Trophoblast cell (in vitro differentiated cells and primary cell): ENCODE measurements around the gene TMEM266.
"Not testable (repeated sequence)": the region's sequence is repeated elsewhere in the genome, so short reads cannot be mapped to it uniquely, and the experiment has no call there.

Source experiments
- DNase-seq, 2 donors: peaks; one replicate each; pipeline ENCODE4 v3.0.0-alpha.2; 2016
- H2AFZ ChIP-seq: 2 replicates; pipeline ENCODE4 v1.6.1; 2013; ENCODE audit warnings: low read length, moderate library complexity, mild to moderate bottlenecking; ENCODE audit not compliant: insufficient read depth, poor library complexity
- H2AK5ac ChIP-seq: 2 replicates; pipeline ENCODE4 v1.6.1; 2013; ENCODE audit warnings: mild to moderate bottlenecking, low read length
- H2BK120ac ChIP-seq: 2 replicates; pipeline ENCODE4 v1.6.1; 2013; ENCODE audit warnings: low read length, mild to moderate bottlenecking, moderate library complexity; ENCODE audit not compliant: insufficient read depth, poor library complexity
- H2BK12ac ChIP-seq: 2 replicates; pipeline ENCODE4 v1.6.1; 2013; ENCODE audit warnings: mild to moderate bottlenecking, low read length, moderate library complexity
- H2BK5ac ChIP-seq: 2 replicates; pipeline ENCODE4 v1.6.1; 2013; ENCODE audit warnings: low read length, low read depth, moderate library complexity, mild to moderate bottlenecking; ENCODE audit not compliant: poor library complexity
- H3K14ac ChIP-seq: 2 replicates; pipeline ENCODE4 v1.6.1; 2013; ENCODE audit warnings: mild to moderate bottlenecking, low read length
- H3K18ac ChIP-seq: 2 replicates; pipeline ENCODE4 v1.6.1; 2013; ENCODE audit warnings: mild to moderate bottlenecking, low read length
- H3K23ac ChIP-seq: 2 replicates; pipeline ENCODE4 v1.6.1; 2013; ENCODE audit warnings: low read length
- H3K27ac ChIP-seq: 2 replicates; pipeline ENCODE4 v1.5.1; 2013; ENCODE audit warnings: low read depth, mild to moderate bottlenecking, inconsistent platforms, low read length, moderate library complexity
- H3K27me3 ChIP-seq: 2 replicates; pipeline ENCODE4 v1.6.1; 2013; ENCODE audit warnings: inconsistent platforms, mild to moderate bottlenecking, low read length, moderate library complexity; ENCODE audit not compliant: insufficient read depth
- H3K36me3 ChIP-seq, 2 experiments: 1 replicate in 1 of 2; 2 replicates in 1 of 2; pipeline ENCODE4 v1.6.1; 2013; ENCODE audit warnings: low read length in 2 of 2, mild to moderate bottlenecking in 2 of 2, moderate library complexity in 1 of 2; ENCODE audit not compliant: insufficient read depth in 2 of 2, control insufficient read depth in 1 of 2
- H3K4ac ChIP-seq: 2 replicates; pipeline ENCODE4 v1.6.1; 2013; ENCODE audit warnings: low read depth, mild to moderate bottlenecking, low read length, moderate library complexity
- H3K4me1 ChIP-seq, 2 experiments: 1 replicate in 1 of 2; 2 replicates in 1 of 2; pipeline ENCODE4 v1.6.1; 2013; ENCODE audit warnings: low read length in 2 of 2, mild to moderate bottlenecking in 2 of 2, moderate library complexity in 1 of 2; ENCODE audit not compliant: insufficient read depth in 2 of 2, control insufficient read depth in 1 of 2
- H3K4me2 ChIP-seq: 2 replicates; pipeline ENCODE4 v1.6.1; 2013; ENCODE audit warnings: inconsistent platforms, mild to moderate bottlenecking, low read length, moderate library complexity
- H3K4me3 ChIP-seq: 2 replicates; pipeline ENCODE4 v1.5.1; 2013; ENCODE audit warnings: mild to moderate bottlenecking, low read depth, low read length, inconsistent platforms
- H3K79me1 ChIP-seq: one replicate; pipeline ENCODE4 v1.6.1; 2013; ENCODE audit warnings: low read length
- H3K79me2 ChIP-seq: 2 replicates; pipeline ENCODE4 v1.6.1; 2013; ENCODE audit warnings: low read length, mild to moderate bottlenecking; ENCODE audit not compliant: control insufficient read depth, insufficient read depth, poor library complexity
- H3K9ac ChIP-seq: 2 replicates; pipeline ENCODE4 v1.6.1; 2013; ENCODE audit warnings: mild to moderate bottlenecking, low read length
- H3K9me3 ChIP-seq: 2 replicates; pipeline ENCODE4 v1.6.1; 2013; ENCODE audit warnings: low read depth, mild to moderate bottlenecking, control low read depth, inconsistent platforms, low read length; ENCODE audit not compliant: insufficient read depth
- H4K12ac ChIP-seq: 2 replicates; pipeline ENCODE4 v1.6.1; 2013; ENCODE audit warnings: low read depth, mild to moderate bottlenecking, low read length, moderate library complexity
- H4K8ac ChIP-seq: 2 replicates; pipeline ENCODE4 v1.6.1; 2013; ENCODE audit warnings: low read depth, mild to moderate bottlenecking, low read length, moderate library complexity
- H4K91ac ChIP-seq: one replicate; pipeline ENCODE4 v1.6.1; 2013; ENCODE audit warnings: low read depth, mild to moderate bottlenecking, low read length, moderate library complexity
- WGBS: extraction: QIAGEN DNeasy Blood & Tissue Kit; methylation state at CpG from one replicate; pipeline ENCODE4 v1.1.7; 2013; ENCODE audit warnings: missing lambda C conversion rate; ENCODE audit not compliant: insufficient read length, insufficient coverage; ENCODE audit errors: extremely low coverage; 5-methylcytosine and 5-hydroxymethylcytosine counted together

TMEM266 gene

DNA sequence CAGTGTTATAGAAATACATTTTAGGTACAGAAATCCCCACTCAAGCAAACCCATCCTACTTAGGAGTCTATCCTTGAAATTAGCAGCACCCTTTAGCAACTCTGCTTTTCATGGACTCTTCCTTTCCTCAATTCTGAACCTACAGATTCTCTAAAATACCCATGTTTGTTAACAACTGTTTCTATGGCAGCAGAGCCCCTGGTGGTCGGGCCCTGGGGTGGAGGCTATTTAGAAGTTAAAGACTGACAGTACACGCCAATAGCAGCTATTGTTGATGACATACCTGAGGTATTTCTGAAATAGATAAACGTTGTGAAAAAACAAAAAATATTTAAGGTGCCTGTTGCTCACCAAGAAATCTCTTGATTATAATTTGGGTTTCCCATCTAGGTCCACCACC, 24.2 kb upstream of the TMEM266 start:
- no peak overlapping the region for H4K91ac ChIP-seq
- no peak overlapping the region for H2AFZ ChIP-seq
- H2AK5ac ChIP-seq: no peak overlapping the region
- H3K23ac ChIP-seq: no peak overlapping the region
- H3K79me1 ChIP-seq: no peaks in the 10 kb centered on the region
- DNase-seq: no peak
- H2BK120ac ChIP-seq: no peak overlapping the region
- H3K36me3 ChIP-seq: no peaks in the 10 kb centered on the region
- no peak overlapping the region for H2BK12ac ChIP-seq
- H3K4me2 ChIP-seq: no peak overlapping the region
- H3K27me3 ChIP-seq: no peaks in the 10 kb centered on the region
- H4K12ac ChIP-seq: no peak overlapping the region
- H3K18ac ChIP-seq: no peak overlapping the region
- H3K27ac ChIP-seq: no peak overlapping the region
- H2BK5ac ChIP-seq: no peak overlapping the region
- no peaks in the 10 kb centered on the region for H3K9me3 ChIP-seq
- no peak overlapping the region for H4K8ac ChIP-seq
- H3K4me3 ChIP-seq: no peak overlapping the region
- H3K79me2 ChIP-seq: no peaks in the 10 kb centered on the region
- H3K9ac ChIP-seq: no peak overlapping the region
- no peak overlapping the region for H3K14ac ChIP-seq
- no peaks in the 10 kb centered on the region for H3K4me1 ChIP-seq
- H3K4ac ChIP-seq: no peak overlapping the region
- WGBS: no CpG with 5 or more reads among the region's 3 CpGs

GRCh38 chr15:76038512-76038911, 21.3 kb upstream of the TMEM266 start:
- Histone ChIP-seq H3K4ac (no peak overlapping the region), H2BK12ac (no peak overlapping the region), H3K4me3 (no peak overlapping the region), H3K4me1 (no peaks in the 10 kb centered on the region), H3K27ac (no peak overlapping the region), H3K9me3 (no peaks in the 10 kb centered on the region), H2AFZ (no peak overlapping the region), H3K14ac (no peak overlapping the region), H3K4me2 (no peak overlapping the region), H3K18ac (no peak overlapping the region), H2AK5ac (no peak overlapping the region), H4K8ac (no peak overlapping the region), H2BK120ac (no peak overlapping the region), H3K27me3 (no peaks in the 10 kb centered on the region), H3K36me3 (no peaks in the 10 kb centered on the region), H3K23ac (no peak overlapping the region), H4K91ac (no peak overlapping the region), H3K79me2 (no peaks in the 10 kb centered on the region), H2BK5ac (no peak overlapping the region), H3K79me1 (no peaks in the 10 kb centered on the region), H3K9ac (no peak overlapping the region), H4K12ac (no peak overlapping the region)
- no CpG with 5 or more reads among the region's 1 CpG for WGBS
- DNase-seq: no peak

DNA sequence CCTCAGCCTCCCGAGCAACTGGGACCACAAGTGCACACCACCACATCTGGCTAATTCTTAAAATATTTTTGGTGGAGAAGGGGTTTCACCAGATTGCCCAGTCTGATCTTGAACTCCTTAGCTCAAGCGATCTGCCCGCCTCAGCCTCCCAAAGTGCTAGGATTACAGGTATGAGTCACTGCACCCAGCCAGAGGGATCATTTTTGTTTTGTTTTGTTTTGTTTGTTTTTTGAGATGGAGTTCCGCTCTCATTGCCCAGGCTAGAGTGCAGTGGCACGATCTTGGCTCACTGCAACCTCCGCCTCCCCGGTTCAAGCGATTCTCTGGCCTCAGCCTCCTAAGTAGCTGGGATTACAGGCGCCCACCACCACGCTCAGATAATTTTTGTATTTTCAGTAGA, 5.6 kb upstream of the TMEM266 start:
- not testable (repeated sequence) for H3K9me3 ChIP-seq
- no CpG with 5 or more reads among the region's 10 CpGs for WGBS

DNA sequence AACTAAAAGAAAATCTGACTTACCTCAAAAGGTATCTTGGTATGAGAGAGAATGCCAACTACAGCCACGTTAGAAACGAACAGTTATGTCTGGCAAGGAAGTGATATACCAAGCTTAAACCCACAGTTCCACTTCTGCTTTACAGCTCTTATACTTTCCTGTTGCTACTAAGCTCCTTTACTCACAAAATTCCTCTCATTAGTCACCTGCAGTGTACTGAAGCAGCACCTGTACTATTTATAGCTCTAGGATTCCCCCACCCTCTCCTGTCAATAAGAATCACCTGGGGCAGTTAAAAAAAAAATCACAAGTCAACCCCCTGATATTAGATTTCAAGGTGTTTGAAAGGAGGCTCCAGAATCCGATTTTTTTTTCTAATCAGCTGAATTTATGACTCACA, 2.9 kb upstream of the TMEM266 start:
- H3K4ac ChIP-seq: no peak overlapping the region
- no peaks in the 10 kb centered on the region for H3K79me1 ChIP-seq
- peaks cover 1% of the 10 kb centered on the region for H3K9me3 ChIP-seq
- peaks cover 9% of the 10 kb centered on the region for H3K27me3 ChIP-seq
- H3K36me3 ChIP-seq: no peaks in the 10 kb centered on the region
- no peak overlapping the region for H3K18ac ChIP-seq
- no peak overlapping the region for H3K4me2 ChIP-seq
- H2BK12ac ChIP-seq: no peak overlapping the region
- H3K79me2 ChIP-seq: peaks cover 2% of the 10 kb centered on the region
- no CpG with 5 or more reads among the region's 3 CpGs for WGBS
- H3K4me1 ChIP-seq: peaks cover 3 to 5% of the 10 kb centered on the region in 2 experiments
- H3K9ac ChIP-seq: no peak overlapping the region
- H4K91ac ChIP-seq: no peak overlapping the region
- H2AK5ac ChIP-seq: no peak overlapping the region
- H4K12ac ChIP-seq: no peak overlapping the region
- no peak overlapping the region for H2BK5ac ChIP-seq
- H2BK120ac ChIP-seq: no peak overlapping the region
- no peak overlapping the region for H3K14ac ChIP-seq
- peak in 1 of 2 donors; percentile 44 for DNase-seq
- H3K23ac ChIP-seq: no peak overlapping the region
- no peak overlapping the region for H3K4me3 ChIP-seq
- no peak overlapping the region for H4K8ac ChIP-seq
- H3K27ac ChIP-seq: no peak overlapping the region
- no peak overlapping the region for H2AFZ ChIP-seq

More for the DNA sequence above, 5.6 kb upstream of the TMEM266 start:
- H4K8ac ChIP-seq, H3K79me2 ChIP-seq, H3K14ac ChIP-seq, H3K4ac ChIP-seq, H2BK12ac ChIP-seq, H3K4me1 ChIP-seq, H3K4me2 ChIP-seq, H3K18ac ChIP-seq, H4K12ac ChIP-seq, H2AK5ac ChIP-seq, H3K36me3 ChIP-seq, DNase-seq, H3K27me3 ChIP-seq, H3K79me1 ChIP-seq, H3K9ac ChIP-seq, H3K4me3 ChIP-seq, H4K91ac ChIP-seq, H3K23ac ChIP-seq, H2BK5ac ChIP-seq, H3K27ac ChIP-seq, H2AFZ ChIP-seq: not testable (repeated sequence)
- H2BK120ac ChIP-seq: peak overlapping the region; percentile 13
